Measurements from ENCODE around the gene FANK1. TPM values are rescaled to one million over a fixed set of nuclear protein-coding genes. Genes with fewer than 3 reads are reported as not detected.
"Not testable (repeated sequence)": the region's sequence is repeated elsewhere in the genome, so short reads cannot be mapped to it uniquely, and the experiment has no call there.

The FANK1 gene
- total and polyA plus RNA-seq, 12 donors = 1.7 to 23.7 (median 4.6) TPM

- no peak overlapping the region for H3K4me3 ChIP-seq
- H3K27me3 ChIP-seq = no peaks in the 10 kb centered on the region
- no peaks in the 10 kb centered on the region for H3K36me3 ChIP-seq (replicated peaks in 1 of 2)
- intact Hi-C loops (cut with DNase I) = no loop called here
- no peak for DNase-seq
- H3K27ac ChIP-seq = no peak overlapping the region
- no peaks in the 10 kb centered on the region for H3K4me1 ChIP-seq (replicated peaks in 1 of 2)
- WGBS, 4 donors = 90 to 96% (median 95%) methylated on average over 2 of the region's 2 CpGs
- no peak for TF ChIP-seq CTCF (IDR thresholded peaks at IDR 0.05)
- no peak for TF ChIP-seq POLR2A (IDR thresholded peaks at IDR 0.05)
- H3K9me3 ChIP-seq (replicated peaks in 1 of 3) = no peaks in the 10 kb centered on the region
These were observed 68.2 kb downstream of the FANK1 start for GRCh38 chr10:125964558-125964957.

- 76 to 96% (median 87%) methylated on average over 1 of the region's 1 CpG for WGBS, 4 donors
- no peak for DNase-seq
- Histone ChIP-seq H3K4me1 (replicated peaks in 1 of 2) (no peaks in the 10 kb centered on the region), H3K27me3 (no peaks in the 10 kb centered on the region), H3K9me3 (replicated peaks in 1 of 3) (no peaks in the 10 kb centered on the region), H3K36me3 (replicated peaks in 1 of 2) (no peaks in the 10 kb centered on the region), H3K4me3 (no peak overlapping the region), H3K27ac (no peak overlapping the region)
- intact Hi-C loops (cut with DNase I) = no loop called here
- TF ChIP-seq CTCF (IDR thresholded peaks at IDR 0.05) (no peak), POLR2A (IDR thresholded peaks at IDR 0.05) (no peak)
These were observed 71.2 kb downstream of the FANK1 start for GRCh38 chr10:125967533-125967932.

GRCh38 chr10:125970077-125970630 is 73.8 kb downstream of the FANK1 start:
- H3K4me1 ChIP-seq (replicated peaks in 1 of 2); intact Hi-C loops (cut with DNase I); H3K9me3 ChIP-seq (replicated peaks in 1 of 3); H3K36me3 ChIP-seq (replicated peaks in 1 of 2); H3K27ac ChIP-seq; DNase-seq; H3K27me3 ChIP-seq; H3K4me3 ChIP-seq: not testable (repeated sequence)
- 90 to 98% (median 94%) methylated on average over 7 to 36 of the region's 36 CpGs for WGBS, 4 donors

DNA sequence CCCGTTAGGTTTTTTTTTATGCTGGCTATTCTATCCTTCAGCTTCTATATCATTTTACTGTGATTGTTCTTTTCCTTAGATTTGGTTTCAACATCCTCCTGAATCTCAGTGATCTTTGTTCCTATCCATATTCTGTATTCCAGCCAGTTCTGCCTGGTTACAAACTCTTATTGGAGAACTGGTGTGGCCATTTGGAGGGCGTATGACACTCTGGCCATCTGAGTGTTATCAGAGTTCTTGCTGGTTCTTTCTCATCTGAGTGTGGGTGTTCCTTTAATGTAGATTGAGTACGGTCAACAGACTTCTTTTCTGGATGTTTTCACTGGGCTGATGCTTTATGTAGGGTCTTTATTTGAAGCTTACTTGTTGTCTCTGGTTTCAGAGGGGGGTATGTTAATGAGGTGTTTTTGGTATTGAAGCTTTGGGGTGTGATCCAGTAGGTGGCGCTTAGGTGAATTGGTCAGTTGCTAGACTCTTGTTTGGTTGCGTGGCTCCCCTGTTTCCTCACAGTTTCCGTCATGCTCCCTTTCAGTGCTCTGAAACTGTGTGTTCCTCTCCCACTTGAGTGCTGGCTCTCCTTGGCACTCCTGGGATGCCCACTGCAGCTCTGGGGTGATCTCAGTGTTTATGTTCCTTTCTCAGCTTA is 80.7 kb downstream of the FANK1 start:
- Histone ChIP-seq H3K27me3 (no peaks in the 10 kb centered on the region), H3K9me3 (replicated peaks in 1 of 3) (no peaks in the 10 kb centered on the region), H3K4me1 (replicated peaks in 1 of 2) (no peaks in the 10 kb centered on the region), H3K36me3 (replicated peaks in 1 of 2) (no peaks in the 10 kb centered on the region), H3K27ac (no peak overlapping the region), H3K4me3 (no peak overlapping the region)
- 89 to 95% (median 90%) methylated on average over 6 of the region's 6 CpGs for WGBS, 4 donors
- intact Hi-C loops (cut with DNase I) = no loop called here
- no peak for DNase-seq
- TF ChIP-seq CTCF (IDR thresholded peaks at IDR 0.05) (no peak), POLR2A (IDR thresholded peaks at IDR 0.05) (no peak)

- no peaks in the 10 kb centered on the region for H3K9me3 ChIP-seq (replicated peaks in 1 of 3)
- H3K27ac ChIP-seq = no peak overlapping the region
- intact Hi-C loops (cut with DNase I) = loop anchor here (5.0 kb wide), 2 partner anchors 407 to 522 kb away; partner anchors contain the start of gene ADAM12 (in 1 of the 2)
- no peak for DNase-seq
- H3K36me3 ChIP-seq (replicated peaks in 1 of 2) = no peaks in the 10 kb centered on the region
- H3K4me1 ChIP-seq (replicated peaks in 1 of 2) = no peaks in the 10 kb centered on the region
- H3K27me3 ChIP-seq = no peaks in the 10 kb centered on the region
- 70 to 82% (median 78%) methylated on average over 7 of the region's 7 CpGs for WGBS, 4 donors
- H3K4me3 ChIP-seq = no peak overlapping the region
- TF ChIP-seq CTCF (IDR thresholded peaks at IDR 0.05) = no peak
These were observed 83.6 kb downstream of the FANK1 start for GRCh38 chr10:125979976-125980375.
